ENCODE data around the gene LHFPL4. TPM values are rescaled to one million over a fixed set of nuclear protein-coding genes. Genes with fewer than 3 reads are reported as not detected.
"Not testable (repeated sequence)": the region's sequence is repeated elsewhere in the genome, so short reads cannot be mapped to it uniquely, and the experiment has no call there.

The LHFPL4 gene
- total and polyA plus RNA-seq, 8 donors: 0.35 to 3.9 (median 1.1) TPM

GRCh38 chr3:9498781-9499180 lies 54.8 kb downstream of the LHFPL4 start:
- Histone ChIP-seq H3K27ac (no peak overlapping the region), H3K4me3 (no peak overlapping the region), H3K27me3 (no peaks in the 10 kb centered on the region), H3K9me3 (no peaks in the 10 kb centered on the region), H3K36me3 (no peaks in the 10 kb centered on the region), H3K4me1 (no peaks in the 10 kb centered on the region)
- FAIRE-seq: no peak
- no peak for TF ChIP-seq CTCF (IDR thresholded peaks at IDR 0.05)
- WGBS, 2 donors: 66 to 81% methylated on average over 6 of the region's 6 CpGs
- DNase-seq: no peak
- ATAC-seq: no peak
- intact Hi-C loops (cut with DNase I): no loop called here

GRCh38 chr3:9497821-9498565 lies 55.6 kb downstream of the LHFPL4 start:
- no peak for TF ChIP-seq CTCF (IDR thresholded peaks at IDR 0.05)
- no peaks in the 10 kb centered on the region for H3K4me1 ChIP-seq
- no peak overlapping the region for H3K4me3 ChIP-seq
- FAIRE-seq (no peak), DNase-seq (no peak), ATAC-seq (no peak)
- no peak overlapping the region for H3K27ac ChIP-seq
- no peaks in the 10 kb centered on the region for H3K36me3 ChIP-seq
- H3K27me3 ChIP-seq: no peaks in the 10 kb centered on the region
- no peaks in the 10 kb centered on the region for H3K9me3 ChIP-seq
- intact Hi-C loops (cut with DNase I): no loop called here
- 68 to 79% methylated on average over 8 of the region's 8 CpGs for WGBS, 2 donors

- Histone ChIP-seq H3K4me3 (no peak overlapping the region), H3K9me3 (no peaks in the 10 kb centered on the region), H3K36me3 (no peaks in the 10 kb centered on the region), H3K27ac (no peak overlapping the region), H3K4me1 (no peaks in the 10 kb centered on the region), H3K27me3 (no peaks in the 10 kb centered on the region)
- no peak for DNase-seq
- TF ChIP-seq CTCF (IDR thresholded peaks at IDR 0.05): no peak
- 62 to 71% methylated on average over 6 of the region's 6 CpGs for WGBS, 2 donors
- no peak for ATAC-seq
- FAIRE-seq: no peak
- intact Hi-C loops (cut with DNase I): no loop called here
Measured at GRCh38 chr3:9496893-9497292, 56.7 kb downstream of the LHFPL4 start.

- DNase-seq; ATAC-seq; H3K27me3 ChIP-seq; H3K36me3 ChIP-seq; H3K4me1 ChIP-seq; FAIRE-seq; H3K4me3 ChIP-seq; H3K9me3 ChIP-seq; H3K27ac ChIP-seq; intact Hi-C loops (cut with DNase I): not testable (repeated sequence)
- WGBS, 2 donors: 93 to 96% methylated on average over 15 of the region's 15 CpGs
Measured at GRCh38 chr3:9494036-9494435, 59.6 kb downstream of the LHFPL4 start.

- no peak for DNase-seq
- 74 to 76% methylated on average over 3 of the region's 3 CpGs for WGBS, 2 donors
- intact Hi-C loops (cut with DNase I): no loop called here
- ATAC-seq: no peak
- no peak for TF ChIP-seq CTCF (IDR thresholded peaks at IDR 0.05)
- Histone ChIP-seq H3K36me3 (no peaks in the 10 kb centered on the region), H3K27ac (no peak overlapping the region), H3K4me1 (no peaks in the 10 kb centered on the region), H3K27me3 (no peaks in the 10 kb centered on the region), H3K4me3 (no peak overlapping the region), H3K9me3 (no peaks in the 10 kb centered on the region)
- FAIRE-seq: no peak
Measured at GRCh38 chr3:9491506-9491905, 62.1 kb downstream of the LHFPL4 start.
